ENCODE results near the gene ARHGAP32.

The ARHGAP32 gene

GRCh38 chr11:128955636-128956035 is 236.5 kb downstream of the ARHGAP32 start:
- no peak for DNase-seq (ENCODE audit: low read depth)

GRCh38 chr11:128953151-128953550 is 239.0 kb downstream of the ARHGAP32 start:
- DNase-seq (ENCODE audit: low read depth), result no peak

GRCh38 chr11:128949791-128950454 is 242.2 kb downstream of the ARHGAP32 start:
- DNase-seq (ENCODE audit: low read depth), result no peak

GRCh38 chr11:128948583-128948982 is 243.5 kb downstream of the ARHGAP32 start:
- DNase-seq (ENCODE audit: low read depth), result no peak

- no peak for DNase-seq (ENCODE audit: low read depth)
Measured at GRCh38 chr11:128947773-128948172, 244.4 kb downstream of the ARHGAP32 start.

- no peak for DNase-seq (ENCODE audit: low read depth)
Measured at GRCh38 chr11:128946648-128947047, 245.5 kb downstream of the ARHGAP32 start.

GRCh38 chr11:128943428-128943976 is 248.6 kb downstream of the ARHGAP32 start:
- no peak for DNase-seq (ENCODE audit: low read depth)

GRCh38 chr11:128942817-128943427 is 249.2 kb downstream of the ARHGAP32 start, which contains the start of gene TP53AIP1:
TP53AIP1 (minus strand) TSS chr11:128942871; CDS start chr11:128937818, 5,053 bp downstream.
- DNase-seq (ENCODE audit: low read depth), result no peak

- no peak for DNase-seq (ENCODE audit: low read depth)
Measured at GRCh38 chr11:128942272-128942612, 249.9 kb downstream of the ARHGAP32 start.

- no peak for DNase-seq (ENCODE audit: low read depth)
Measured at GRCh38 chr11:128941573-128942271, 250.4 kb downstream of the ARHGAP32 start.

- DNase-seq (ENCODE audit: low read depth), result no peak
Measured at GRCh38 chr11:128941110-128941509, 251.0 kb downstream of the ARHGAP32 start.

GRCh38 chr11:128940603-128941002 is 251.5 kb downstream of the ARHGAP32 start:
- no peak for DNase-seq (ENCODE audit: low read depth)

GRCh38 chr11:128940156-128940555 is 252.0 kb downstream of the ARHGAP32 start:
- DNase-seq (ENCODE audit: low read depth), result no peak

- DNase-seq (ENCODE audit: low read depth), result no peak
Measured at GRCh38 chr11:128939591-128939990, 252.5 kb downstream of the ARHGAP32 start.

GRCh38 chr11:128938156-128938885 is 253.8 kb downstream of the ARHGAP32 start:
- no peak for DNase-seq (ENCODE audit: low read depth)

- DNase-seq (ENCODE audit: low read depth), result no peak
Measured at GRCh38 chr11:128937480-128937879, 254.6 kb downstream of the ARHGAP32 start.

- DNase-seq (ENCODE audit: low read depth), result no peak
Measured at GRCh38 chr11:128936606-128937251, 255.4 kb downstream of the ARHGAP32 start.

GRCh38 chr11:128934926-128935325 is 257.2 kb downstream of the ARHGAP32 start:
- DNase-seq (ENCODE audit: low read depth), result no peak

- no peak for DNase-seq (ENCODE audit: low read depth)
Measured at GRCh38 chr11:128934351-128934750, 257.8 kb downstream of the ARHGAP32 start.

GRCh38 chr11:128933481-128934178 is 258.5 kb downstream of the ARHGAP32 start:
- DNase-seq (ENCODE audit: low read depth), result no peak

- no peak for DNase-seq (ENCODE audit: low read depth)
Measured at GRCh38 chr11:128931668-128932067, 260.5 kb downstream of the ARHGAP32 start.

Data from stimulated activated CD8-positive, alpha-beta memory T cell treated with anti-CD3 and anti-CD28 coated beads, Interleukin-7, amount 100 ng/mL, for 24 hours (primary cell).